ENCODE data around the gene MLXIP.

Gene MLXIP

GRCh38 chr12:122141911-122142725, 63.6 kb downstream of the MLXIP start:
- H3K9me3 ChIP-seq (ENCODE audit: control insufficient read depth in 1 of 2, low read length in 2 of 2), result no peaks in the 10 kb centered on the region
- no peaks in the 10 kb centered on the region for H3K4me1 ChIP-seq (ENCODE audit: control insufficient read depth in 1 of 2, insufficient read depth in 2 of 2, low read length in 2 of 2)
- no peak overlapping the region for H3K27ac ChIP-seq (ENCODE audit: low read length)
- peaks cover 43 to 74% of the 10 kb centered on the region in 2 donors for H3K36me3 ChIP-seq (ENCODE audit: control insufficient read depth in 1 of 2, insufficient read depth in 2 of 2, low read length in 2 of 2)
- no peaks in the 10 kb centered on the region for H3K27me3 ChIP-seq (ENCODE audit: low read depth, low read length)
- H3K4me3 ChIP-seq (ENCODE audit: low read depth in 1 of 2, low read length in 2 of 2), result no peak overlapping the region

GRCh38 chr12:122142857-122143256, 64.3 kb downstream of the MLXIP start:
- peaks cover 41 to 67% of the 10 kb centered on the region in 2 donors for H3K36me3 ChIP-seq (ENCODE audit: control insufficient read depth in 1 of 2, insufficient read depth in 2 of 2, low read length in 2 of 2)
- no peak overlapping the region for H3K4me3 ChIP-seq (ENCODE audit: low read depth in 1 of 2, low read length in 2 of 2)
- no peaks in the 10 kb centered on the region for H3K9me3 ChIP-seq (ENCODE audit: control insufficient read depth in 1 of 2, low read length in 2 of 2)
- no peaks in the 10 kb centered on the region for H3K27me3 ChIP-seq (ENCODE audit: low read depth, low read length)
- no peak overlapping the region for H3K27ac ChIP-seq (ENCODE audit: low read length)
- no peaks in the 10 kb centered on the region for H3K4me1 ChIP-seq (ENCODE audit: control insufficient read depth in 1 of 2, insufficient read depth in 2 of 2, low read length in 2 of 2)

- Histone ChIP-seq H3K27ac (ENCODE audit: low read length) (no peak overlapping the region), H3K4me3 (ENCODE audit: low read depth in 1 of 2, low read length in 2 of 2) (no peak overlapping the region), H3K27me3 (ENCODE audit: low read depth, low read length) (no peaks in the 10 kb centered on the region), H3K4me1 (ENCODE audit: control insufficient read depth in 1 of 2, insufficient read depth in 2 of 2, low read length in 2 of 2) (peaks cover 0 to 12% of the 10 kb centered on the region in 2 donors), H3K9me3 (ENCODE audit: control insufficient read depth in 1 of 2, low read length in 2 of 2) (no peaks in the 10 kb centered on the region), H3K36me3 (ENCODE audit: control insufficient read depth in 1 of 2, insufficient read depth in 2 of 2, low read length in 2 of 2) (peaks cover 29 to 47% of the 10 kb centered on the region in 2 donors)
These were observed 66.3 kb downstream of the MLXIP start for GRCh38 chr12:122144885-122145284.

- Histone ChIP-seq H3K9me3 (ENCODE audit: control insufficient read depth in 1 of 2, low read length in 2 of 2) (no peaks in the 10 kb centered on the region), H3K36me3 (ENCODE audit: control insufficient read depth in 1 of 2, insufficient read depth in 2 of 2, low read length in 2 of 2) (peaks cover 25 to 40% of the 10 kb centered on the region in 2 donors), H3K27ac (ENCODE audit: low read length) (no peak overlapping the region), H3K4me3 (ENCODE audit: low read depth in 1 of 2, low read length in 2 of 2) (no peak overlapping the region), H3K27me3 (ENCODE audit: low read depth, low read length) (no peaks in the 10 kb centered on the region), H3K4me1 (ENCODE audit: control insufficient read depth in 1 of 2, insufficient read depth in 2 of 2, low read length in 2 of 2) (peaks cover 0 to 12% of the 10 kb centered on the region in 2 donors)
These were observed 67.2 kb downstream of the MLXIP start for GRCh38 chr12:122145505-122146330.

GRCh38 chr12:122147514-122148290, 69.1 kb downstream of the MLXIP start:
- Histone ChIP-seq H3K36me3 (ENCODE audit: control insufficient read depth in 1 of 2, insufficient read depth in 2 of 2, low read length in 2 of 2) (peaks cover 13 to 20% of the 10 kb centered on the region in 2 donors), H3K4me3 (ENCODE audit: low read depth in 1 of 2, low read length in 2 of 2) (no peak overlapping the region), H3K4me1 (ENCODE audit: control insufficient read depth in 1 of 2, insufficient read depth in 2 of 2, low read length in 2 of 2) (peaks cover 0 to 12% of the 10 kb centered on the region in 2 donors), H3K9me3 (ENCODE audit: control insufficient read depth in 1 of 2, low read length in 2 of 2) (no peaks in the 10 kb centered on the region), H3K27me3 (ENCODE audit: low read depth, low read length) (no peaks in the 10 kb centered on the region), H3K27ac (ENCODE audit: low read length) (no peak overlapping the region)

GRCh38 chr12:122148657-122149056, 70.1 kb downstream of the MLXIP start:
- Histone ChIP-seq H3K27me3 (ENCODE audit: low read depth, low read length) (no peaks in the 10 kb centered on the region), H3K4me3 (ENCODE audit: low read depth in 1 of 2, low read length in 2 of 2) (no peak overlapping the region), H3K27ac (ENCODE audit: low read length) (no peak overlapping the region), H3K4me1 (ENCODE audit: control insufficient read depth in 1 of 2, insufficient read depth in 2 of 2, low read length in 2 of 2) (peaks cover 0 to 12% of the 10 kb centered on the region in 2 donors), H3K36me3 (ENCODE audit: control insufficient read depth in 1 of 2, insufficient read depth in 2 of 2, low read length in 2 of 2) (peaks cover 3 to 11% of the 10 kb centered on the region in 2 donors), H3K9me3 (ENCODE audit: control insufficient read depth in 1 of 2, low read length in 2 of 2) (no peaks in the 10 kb centered on the region)

- no peak overlapping the region for H3K27ac ChIP-seq (ENCODE audit: low read length)
- H3K36me3 ChIP-seq (ENCODE audit: control insufficient read depth in 1 of 2, insufficient read depth in 2 of 2, low read length in 2 of 2), result peaks cover 0 to 2% of the 10 kb centered on the region in 2 donors
- no peaks in the 10 kb centered on the region for H3K27me3 ChIP-seq (ENCODE audit: low read depth, low read length)
- H3K4me3 ChIP-seq (ENCODE audit: low read depth in 1 of 2, low read length in 2 of 2), result no peak overlapping the region
- H3K9me3 ChIP-seq (ENCODE audit: control insufficient read depth in 1 of 2, low read length in 2 of 2), result no peaks in the 10 kb centered on the region
- H3K4me1 ChIP-seq (ENCODE audit: control insufficient read depth in 1 of 2, insufficient read depth in 2 of 2, low read length in 2 of 2), result peaks cover 0 to 12% of the 10 kb centered on the region in 2 donors
These were observed 71.6 kb downstream of the MLXIP start for GRCh38 chr12:122150127-122150681.

GRCh38 chr12:122152754-122153153, 74.2 kb downstream of the MLXIP start:
- Histone ChIP-seq H3K27me3 (ENCODE audit: low read depth, low read length) (no peaks in the 10 kb centered on the region), H3K27ac (ENCODE audit: low read length) (no peak overlapping the region), H3K4me1 (ENCODE audit: control insufficient read depth in 1 of 2, insufficient read depth in 2 of 2, low read length in 2 of 2) (peaks cover 0 to 12% of the 10 kb centered on the region in 2 donors), H3K9me3 (ENCODE audit: control insufficient read depth in 1 of 2, low read length in 2 of 2) (no peaks in the 10 kb centered on the region), H3K4me3 (ENCODE audit: low read depth in 1 of 2, low read length in 2 of 2) (no peak overlapping the region), H3K36me3 (ENCODE audit: control insufficient read depth in 1 of 2, insufficient read depth in 2 of 2, low read length in 2 of 2) (no peaks in the 10 kb centered on the region)

GRCh38 chr12:122155705-122156104, 77.1 kb downstream of the MLXIP start:
- no peaks in the 10 kb centered on the region for H3K36me3 ChIP-seq (ENCODE audit: control insufficient read depth in 1 of 2, insufficient read depth in 2 of 2, low read length in 2 of 2)
- H3K27me3 ChIP-seq (ENCODE audit: low read depth, low read length), result no peaks in the 10 kb centered on the region
- no peak overlapping the region for H3K27ac ChIP-seq (ENCODE audit: low read length)

GRCh38 chr12:122158700-122159285, 80.2 kb downstream of the MLXIP start:
- no peaks in the 10 kb centered on the region for H3K4me1 ChIP-seq (ENCODE audit: control insufficient read depth in 1 of 2, insufficient read depth in 2 of 2, low read length in 2 of 2)
- H3K27me3 ChIP-seq (ENCODE audit: low read depth, low read length), result no peaks in the 10 kb centered on the region
- H3K4me3 ChIP-seq (ENCODE audit: low read depth in 1 of 2, low read length in 2 of 2), result no peak overlapping the region
- H3K9me3 ChIP-seq (ENCODE audit: control insufficient read depth in 1 of 2, low read length in 2 of 2), result no peaks in the 10 kb centered on the region
- H3K36me3 ChIP-seq (ENCODE audit: control insufficient read depth in 1 of 2, insufficient read depth in 2 of 2, low read length in 2 of 2), result no peaks in the 10 kb centered on the region
- no peak overlapping the region for H3K27ac ChIP-seq (ENCODE audit: low read length)

More at GRCh38 chr12:122155705-122156104, 77.1 kb downstream of the MLXIP start:
- no peak overlapping the region for H3K4me3 ChIP-seq (ENCODE audit: low read depth in 1 of 2, low read length in 2 of 2)
- no peaks in the 10 kb centered on the region for H3K4me1 ChIP-seq (ENCODE audit: control insufficient read depth in 1 of 2, insufficient read depth in 2 of 2, low read length in 2 of 2)
- no peaks in the 10 kb centered on the region for H3K9me3 ChIP-seq (ENCODE audit: control insufficient read depth in 1 of 2, low read length in 2 of 2)
